Uterus (tissue), 4 donors: Measurements from ENCODE around the gene DNAH6. TPM values are rescaled to one million over a fixed set of nuclear protein-coding genes. Genes with fewer than 3 reads are reported as not detected.

ENCODE experiments used
- DNase-seq, 2 donors: peaks; one replicate each; pipeline ENCODE4 v3.0.0-alpha.2; 2019 to 2020
- H3K27ac ChIP-seq, 2 donors: fragments of 200-600 bp; sonication (generic); 1 replicate in 1 of 2; 2 replicates in 1 of 2; pipeline ENCODE4 v1.5.1; 2016 to 2018
- H3K27me3 ChIP-seq, 2 donors: fragments of 200-600 bp; sonication (generic); one replicate each; pipeline ENCODE4 v1.5.1; 2018 to 2019; ENCODE audit warnings: control low read depth in 1 of 2
- H3K36me3 ChIP-seq, 2 donors: fragments of 200-600 bp; sonication (generic); one replicate each; pipeline ENCODE4 v1.5.1; 2019; ENCODE audit warnings: control low read depth in 1 of 2
- H3K4me1 ChIP-seq, 2 donors: fragments of 200-600 bp; sonication (generic); one replicate each; pipeline ENCODE4 v1.5.1; 2018 to 2019; ENCODE audit warnings: control low read depth in 1 of 2
- H3K4me3 ChIP-seq, 2 donors: fragments of 200-600 bp; sonication (generic); 1 replicate in 1 of 2; 2 replicates in 1 of 2; pipeline ENCODE4 v1.5.1; 2018 to 2019; ENCODE audit warnings: mild to moderate bottlenecking in 1 of 2
- H3K9me3 ChIP-seq, 2 donors: fragments of 200-600 bp; sonication (generic); one replicate each; pipeline ENCODE4 v1.5.1; 2019; ENCODE audit warnings: control low read depth in 1 of 2
- POLR2A ChIP-seq, 2 donors: fragments of 450-650 bp; IDR thresholded peaks; one replicate each; pipeline ENCODE4 v1.6.1; 2016; ENCODE audit warnings: antibody characterized with exemption in 2 of 2, mild to moderate bottlenecking in 1 of 2, moderate library complexity in 1 of 2
- intact Hi-C: fragments of 100-400 bp; cut with DNase I; formaldehyde crosslinking; loops from one replicate; pipeline ENCODE4 v1.15.1; 2023; ENCODE audit warnings: low total_unique reads
- total RNA-seq, 4 donors: library from RNA; depleted of rRNA in 3 of 4; stranded (reverse); fragments of >200 nt in 3 of 4; gene quantifications; one replicate each; pipeline versions ENCODE4 v1.1.0 to v1.2.4, GENCODE V29; 2014 to 2023
- TF ChIP-seq, protein P1 (sequence below), 4 experiments: fragments of 200-600 bp in 2 of 4; fragments of 450-650 bp in 2 of 4; sonication (generic) in 2 of 4; IDR thresholded peaks; one replicate each; pipeline ENCODE4 v1.5.1; 2016 to 2019; ENCODE audit warnings: antibody characterized with exemption in 4 of 4, mild to moderate bottlenecking in 2 of 4, moderate library complexity in 1 of 4
- donor health status: DM: yes; HTN: yes; CAD: no.

The DNAH6 gene
- total RNA-seq, 4 donors from 2014 or later = 1.0 to 8.4 (median 2.7) TPM

- no peaks in the 10 kb centered on the region for H3K9me3 ChIP-seq
- H3K4me1 ChIP-seq = no peaks in the 10 kb centered on the region
- H3K27me3 ChIP-seq = no peaks in the 10 kb centered on the region
- no peak for TF ChIP-seq POLR2A (IDR thresholded peaks at IDR 0.05)
- TF ChIP-seq, protein P1, sequence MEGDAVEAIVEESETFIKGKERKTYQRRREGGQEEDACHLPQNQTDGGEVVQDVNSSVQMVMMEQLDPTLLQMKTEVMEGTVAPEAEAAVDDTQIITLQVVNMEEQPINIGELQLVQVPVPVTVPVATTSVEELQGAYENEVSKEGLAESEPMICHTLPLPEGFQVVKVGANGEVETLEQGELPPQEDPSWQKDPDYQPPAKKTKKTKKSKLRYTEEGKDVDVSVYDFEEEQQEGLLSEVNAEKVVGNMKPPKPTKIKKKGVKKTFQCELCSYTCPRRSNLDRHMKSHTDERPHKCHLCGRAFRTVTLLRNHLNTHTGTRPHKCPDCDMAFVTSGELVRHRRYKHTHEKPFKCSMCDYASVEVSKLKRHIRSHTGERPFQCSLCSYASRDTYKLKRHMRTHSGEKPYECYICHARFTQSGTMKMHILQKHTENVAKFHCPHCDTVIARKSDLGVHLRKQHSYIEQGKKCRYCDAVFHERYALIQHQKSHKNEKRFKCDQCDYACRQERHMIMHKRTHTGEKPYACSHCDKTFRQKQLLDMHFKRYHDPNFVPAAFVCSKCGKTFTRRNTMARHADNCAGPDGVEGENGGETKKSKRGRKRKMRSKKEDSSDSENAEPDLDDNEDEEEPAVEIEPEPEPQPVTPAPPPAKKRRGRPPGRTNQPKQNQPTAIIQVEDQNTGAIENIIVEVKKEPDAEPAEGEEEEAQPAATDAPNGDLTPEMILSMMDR (IDR thresholded peaks at IDR 0.05) = no peak
- H3K27ac ChIP-seq = no peak overlapping the region
- no peak for DNase-seq
- no peak overlapping the region for H3K4me3 ChIP-seq
- intact Hi-C loops = no loop called here
- H3K36me3 ChIP-seq = no peaks in the 10 kb centered on the region
These were observed 23.7 kb upstream of the DNAH6 start for GRCh38 chr2:84492571-84492970.

DNA sequence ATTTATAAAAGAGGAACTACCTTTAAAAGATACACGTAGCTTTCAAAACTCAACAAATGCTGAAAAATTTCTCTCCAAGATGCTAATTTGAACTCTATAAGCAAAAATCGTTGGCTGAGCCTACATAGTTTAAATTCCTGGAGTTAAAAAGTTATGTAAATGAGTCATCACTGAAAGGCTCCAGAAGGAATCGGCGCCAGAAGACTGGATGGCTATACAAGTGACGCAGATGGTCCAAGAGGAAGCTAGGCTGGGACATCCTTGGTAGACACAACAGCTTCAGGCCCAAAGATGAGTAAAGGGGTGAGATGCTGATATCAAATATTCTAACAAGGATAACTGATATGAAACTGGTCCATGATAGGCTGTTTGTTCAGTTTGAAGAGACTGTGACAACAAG, 22.8 kb upstream of the DNAH6 start:
- intact Hi-C loops = no loop called here
- no peak for DNase-seq
- TF ChIP-seq POLR2A (IDR thresholded peaks at IDR 0.05) = no peak
- TF ChIP-seq, protein P1 (IDR thresholded peaks at IDR 0.05) = no peak
- no peak overlapping the region for H3K27ac ChIP-seq
- H3K36me3 ChIP-seq = no peaks in the 10 kb centered on the region
- no peak overlapping the region for H3K4me3 ChIP-seq
- no peaks in the 10 kb centered on the region for H3K4me1 ChIP-seq
- H3K9me3 ChIP-seq = no peaks in the 10 kb centered on the region
- no peaks in the 10 kb centered on the region for H3K27me3 ChIP-seq

GRCh38 chr2:84494070-84494469, 22.2 kb upstream of the DNAH6 start:
- no peaks in the 10 kb centered on the region for H3K4me1 ChIP-seq
- H3K27me3 ChIP-seq = no peaks in the 10 kb centered on the region
- DNase-seq = no peak
- intact Hi-C loops = no loop called here
- no peaks in the 10 kb centered on the region for H3K9me3 ChIP-seq
- TF ChIP-seq, protein P1 (IDR thresholded peaks at IDR 0.05) = no peak
- TF ChIP-seq POLR2A (IDR thresholded peaks at IDR 0.05) = no peak
- H3K4me3 ChIP-seq = no peak overlapping the region
- H3K27ac ChIP-seq = no peak overlapping the region
- H3K36me3 ChIP-seq = no peaks in the 10 kb centered on the region

DNA sequence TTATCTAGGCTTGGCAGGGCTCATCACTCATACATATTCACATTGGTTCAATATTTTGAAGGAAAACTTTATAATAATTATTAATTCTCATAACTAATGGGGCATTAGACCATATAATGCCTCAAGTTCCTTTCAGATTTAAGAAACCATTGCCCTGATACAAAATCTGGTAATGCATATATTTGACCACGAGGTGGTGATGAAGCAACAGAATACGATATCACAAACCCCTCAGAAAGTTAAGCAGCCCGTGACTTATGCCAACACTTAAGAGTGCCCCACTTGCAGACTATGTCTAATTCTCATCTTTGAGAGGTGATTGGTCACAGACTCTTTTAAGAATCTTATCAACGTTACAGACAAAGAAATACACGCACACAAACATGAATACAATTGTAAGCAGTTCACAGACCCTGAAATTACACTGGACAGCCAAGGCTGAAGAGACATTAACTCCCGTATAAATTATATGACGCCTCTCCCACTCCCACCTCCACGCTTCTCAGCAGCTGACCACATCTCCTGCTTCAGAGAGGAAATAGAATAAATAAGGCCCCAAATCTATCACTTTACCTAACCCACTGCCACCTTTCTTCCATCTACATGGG, 20.7 kb upstream of the DNAH6 start:
- peak in 1 of 2 donors; percentile 30 for DNase-seq
- TF ChIP-seq, protein P1 (IDR thresholded peaks at IDR 0.05) = peak; percentile 61 to 74 (median 66)
- no peak for TF ChIP-seq POLR2A (IDR thresholded peaks at IDR 0.05)
- Histone ChIP-seq H3K4me3 (no peak overlapping the region), H3K36me3 (no peaks in the 10 kb centered on the region), H3K9me3 (no peaks in the 10 kb centered on the region), H3K27me3 (no peaks in the 10 kb centered on the region), H3K4me1 (no peaks in the 10 kb centered on the region), H3K27ac (no peak overlapping the region)
- intact Hi-C loops = no loop called here

GRCh38 chr2:84496386-84496785, 19.9 kb upstream of the DNAH6 start:
- no peak for TF ChIP-seq POLR2A (IDR thresholded peaks at IDR 0.05)
- TF ChIP-seq, protein P1 (IDR thresholded peaks at IDR 0.05) = no peak
- no peaks in the 10 kb centered on the region for H3K9me3 ChIP-seq
- no peaks in the 10 kb centered on the region for H3K4me1 ChIP-seq
- H3K36me3 ChIP-seq = no peaks in the 10 kb centered on the region
- H3K27ac ChIP-seq = no peak overlapping the region
- DNase-seq = no peak
- H3K4me3 ChIP-seq = no peak overlapping the region
- H3K27me3 ChIP-seq = no peaks in the 10 kb centered on the region
- intact Hi-C loops = no loop called here
